Erythroblast (primary cell): ENCODE measurements around the gene SPON1.

Experiments
- GATA1 ChIP-seq: IDR thresholded peaks from 2 replicates; pipeline ENCODE4 v1.6.1; 2011; ENCODE audit warnings: low read depth, mild to moderate bottlenecking, control low read depth, low read length, moderate library complexity
- POLR2A ChIP-seq: IDR thresholded peaks from 2 replicates; pipeline ENCODE4 v1.6.1; 2011; ENCODE audit warnings: mild to moderate bottlenecking, low read length

DNA sequence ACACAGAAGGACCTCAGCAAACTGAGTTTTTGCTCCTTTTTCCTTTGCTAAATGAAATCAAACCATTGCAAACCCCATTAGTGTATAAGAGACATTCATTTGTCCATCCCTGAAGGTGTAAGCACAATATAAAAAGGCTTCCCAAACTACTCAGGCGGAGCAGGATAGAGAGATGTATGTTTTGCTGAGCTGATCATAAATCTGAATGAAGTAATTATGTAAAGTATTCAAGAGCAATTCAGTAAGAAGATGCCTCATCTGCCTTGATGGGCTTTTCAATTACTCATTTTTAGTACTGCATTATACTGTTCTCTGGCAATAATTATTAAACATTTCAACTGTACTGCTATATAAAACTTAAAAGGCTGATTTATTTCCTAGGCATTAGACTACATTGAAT, 65.0 kb downstream of the SPON1 start:
- TF ChIP-seq POLR2A (no peak), GATA1 (no peak)
